Measurements from ENCODE around the gene DDX55. TPM values are rescaled to one million over a fixed set of nuclear protein-coding genes. Genes with fewer than 3 reads are reported as not detected.

The DDX55 gene
- total and polyA plus RNA-seq, 2 of the 4 experiments (the other 2 are of a cell fraction): 13.3 to 18.7 TPM

DNA sequence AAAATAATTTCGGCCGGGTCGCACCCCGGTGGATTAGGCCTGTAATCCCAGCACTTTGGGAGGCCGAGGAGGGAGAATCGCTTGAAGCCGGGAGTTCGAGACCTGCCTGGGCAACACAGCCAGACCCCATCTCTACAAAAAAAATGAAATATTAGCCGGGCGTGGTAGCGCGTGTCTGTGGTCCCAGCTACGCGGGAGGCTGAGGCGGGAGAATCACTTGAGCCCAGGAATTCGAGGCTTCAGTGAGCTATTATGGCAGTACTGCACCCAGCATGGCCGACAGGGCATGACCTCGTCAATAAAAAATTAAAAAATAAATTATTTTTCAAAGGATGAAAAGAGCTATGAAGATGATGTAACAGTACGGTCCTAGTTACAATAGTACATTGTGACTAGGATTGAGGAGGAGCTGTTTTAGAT, 32.3 kb downstream of the DDX55 start:
- peak overlapping the region; percentile 81 to 98 for H4K8ac ChIP-seq (ENCODE audit: low read depth in 2 of 2, low read length in 2 of 2)
- H3K27ac ChIP-seq (ENCODE audit: insufficient read depth, low read length): peak overlapping the region; percentile 65
- peak overlapping the region; percentile 77 for H3K4me3 ChIP-seq (ENCODE audit: insufficient read depth, low read depth, low read length)
- no peaks in the 10 kb centered on the region for H4K20me1 ChIP-seq (ENCODE audit: insufficient read depth, low read length)
- peak overlapping the region; percentile 86 for H2AK9ac ChIP-seq (replicated peaks; ENCODE audit: low read depth, low read length, poor library complexity)
- peak overlapping the region; percentile 90 for H2AFZ ChIP-seq (replicated peaks; ENCODE audit: low read length, poor library complexity)
- peak overlapping the region; percentile 95 for H3K14ac ChIP-seq (replicated peaks; ENCODE audit: low read depth, low read length)
- H2AK5ac ChIP-seq (ENCODE audit: low read depth, low read length): peak overlapping the region; percentile 12; the same call in 1 of the 2 replicates
- no peak overlapping the region for H2BK20ac ChIP-seq (ENCODE audit: low read depth, low read length)
- H3K4me1 ChIP-seq (ENCODE audit: control insufficient read depth, insufficient read depth, low read length): peaks cover 4% of the 10 kb centered on the region
- CTCF ChIA-PET: no interaction called here
- DNase-seq (no peak), ATAC-seq (ENCODE audit: low read depth) (peak; percentile 3; the same call in 1 of the 2 replicates)
- H3K56ac ChIP-seq (ENCODE audit: extremely low read depth, insufficient read depth, low read length): peak overlapping the region; percentile 82
- H3K9me1 ChIP-seq (ENCODE audit: insufficient read depth, low read length): 0 out of 2 replicates have a peak, but pooled peaks cover 3% of the 10 kb centered on the region
- H3K23ac ChIP-seq (ENCODE audit: low read depth, low read length): no peak overlapping the region
- dilution Hi-C loops (cut with HindIII; ENCODE audit: low sequenced_read_pairs, unreplicated experiment): no loop called here
- H3K4ac ChIP-seq (ENCODE audit: low read depth, low read length): peak overlapping the region; percentile 89
- H2BK120ac ChIP-seq (ENCODE audit: low read depth, low read length): no peak overlapping the region
- peak overlapping the region; percentile 88 for H3K9ac ChIP-seq (ENCODE audit: low read depth, low read length)
- no peak overlapping the region for H2BK15ac ChIP-seq (ENCODE audit: low read depth, low read length)
- no peaks in the 10 kb centered on the region for H3K27me3 ChIP-seq (ENCODE audit: control insufficient read depth, insufficient read depth, low read length)
- WGBS, 2 experiments (ENCODE audit: extremely low coverage in 2 of 2, insufficient read length in 1 of 2): 17% methylated on average over 6 of the region's 19 CpGs; no CpG with 5 or more reads in 1 of the 2 experiments
- no TSS peak for BruUV-seq (replicated peaks)
- POLR2A ChIA-PET (ENCODE audit: unreplicated experiment): no interaction called here
- peak overlapping the region; percentile 71; the same call in 1 of the 2 replicates for H4K5ac ChIP-seq (ENCODE audit: low read depth, low read length)
- in situ Hi-C loops (cut with MboI; ENCODE audit: low sequenced_read_pairs): no loop called here
- intact Hi-C loops (cut with micrococcal nuclease): no loop called here
- no peaks in the 10 kb centered on the region for H3K9me3 ChIP-seq (ENCODE audit: control insufficient read depth, insufficient read depth, low read length)
- peak overlapping the region; percentile 65 for H3K4me2 ChIP-seq (ENCODE audit: low read depth, low read length)
- no peak overlapping the region for H3K18ac ChIP-seq (ENCODE audit: low read depth, low read length)
- H2BK5ac ChIP-seq (ENCODE audit: low read depth, low read length, poor library complexity, severe bottlenecking): peak overlapping the region; percentile 52
- peaks cover 28 to 50% of the 10 kb centered on the region in 2 experiments for H3K79me1 ChIP-seq (ENCODE audit: low read depth in 1 of 2, low read length in 2 of 2)
- H3K36me3 ChIP-seq (ENCODE audit: control insufficient read depth, insufficient read depth, low read length): peaks cover 11% of the 10 kb centered on the region
- TF ChIP-seq BHLHE40 (IDR thresholded peaks at IDR 0.05; ENCODE audit: low read depth, low read length) (no peak), RAD21 (IDR thresholded peaks at IDR 0.05; ENCODE audit: low read length) (no peak), FOS (IDR thresholded peaks at IDR 0.05; ENCODE audit: low read depth, low read length) (no peak), MXI1 (IDR thresholded peaks at IDR 0.05; ENCODE audit: borderline replicate concordance, low read depth, low read length) (no peak), RFX5 (IDR thresholded peaks at IDR 0.05; ENCODE audit: low read depth, low read length) (no peak), CEBPB (IDR thresholded peaks at IDR 0.05; ENCODE audit: low read depth, low read length) (no peak), CHD1 (IDR thresholded peaks at IDR 0.05; ENCODE audit: low read depth, low read length) (no peak), RCOR1 (IDR thresholded peaks at IDR 0.05; ENCODE audit: insufficient replicate concordance, low read length) (no peak), CTCF (conservative IDR thresholded peaks at IDR 0.05; ENCODE audit: low read depth, low read length) (no peak), SMC3 (IDR thresholded peaks at IDR 0.05; ENCODE audit: low read depth, low read length) (no peak), NFE2L2 (IDR thresholded peaks at IDR 0.05; ENCODE audit: low read depth, low read length) (no peak), ELK1 (IDR thresholded peaks at IDR 0.05; ENCODE audit: borderline replicate concordance, low read depth, low read length) (no peak), POLR2A (IDR thresholded peaks at IDR 0.05; ENCODE audit: low read depth, low read length) (no peak), MAFK (IDR thresholded peaks at IDR 0.05; ENCODE audit: low read depth, low read length) (no peak), MAZ (IDR thresholded peaks at IDR 0.05; ENCODE audit: borderline replicate concordance, low read depth, low read length) (no peak)
- TF ChIP-seq, protein P1, sequence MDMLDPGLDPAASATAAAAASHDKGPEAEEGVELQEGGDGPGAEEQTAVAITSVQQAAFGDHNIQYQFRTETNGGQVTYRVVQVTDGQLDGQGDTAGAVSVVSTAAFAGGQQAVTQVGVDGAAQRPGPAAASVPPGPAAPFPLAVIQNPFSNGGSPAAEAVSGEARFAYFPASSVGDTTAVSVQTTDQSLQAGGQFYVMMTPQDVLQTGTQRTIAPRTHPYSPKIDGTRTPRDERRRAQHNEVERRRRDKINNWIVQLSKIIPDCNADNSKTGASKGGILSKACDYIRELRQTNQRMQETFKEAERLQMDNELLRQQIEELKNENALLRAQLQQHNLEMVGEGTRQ (IDR thresholded peaks at IDR 0.05; ENCODE audit: low read depth, low read length): no peak
- 0 out of 2 replicates have a peak overlapping the region, but pooled peaks have one; percentile 67 for H4K91ac ChIP-seq (ENCODE audit: insufficient read depth, low read depth, low read length)

Data from IMR-90 (cell line).